Stimulated activated CD4-positive, alpha-beta T cell treated with anti-CD3 and anti-CD28 coated beads, Interleukin-12 subunit alpha, Interleukin-12 subunit beta, amount 100 ng/mL, for 4 hours (primary cell): ENCODE results near the gene ZNRF3.
"Not testable (repeated sequence)": the region's sequence is repeated elsewhere in the genome, so short reads cannot be mapped to it uniquely, and the experiment has no call there.

Source experiments
- DNase-seq: peaks from one replicate; pipeline ENCODE4 v3.0.0-alpha.2; 2020

Gene ZNRF3

GRCh38 chr22:28935713-28936112 lies 52.3 kb downstream of the ZNRF3 start:
- no peak for DNase-seq

- DNase-seq: no peak
Observed at GRCh38 chr22:28936200-28936599, 52.8 kb downstream of the ZNRF3 start.

GRCh38 chr22:28937206-28938025 lies 54.0 kb downstream of the ZNRF3 start:
- DNase-seq: no peak

GRCh38 chr22:28938286-28938833 lies 55.0 kb downstream of the ZNRF3 start:
- DNase-seq: no peak

GRCh38 chr22:28939394-28939793 lies 56.0 kb downstream of the ZNRF3 start:
- no peak for DNase-seq

GRCh38 chr22:28939932-28940331 lies 56.6 kb downstream of the ZNRF3 start:
- DNase-seq: no peak

- no peak for DNase-seq
Observed at GRCh38 chr22:28940441-28940840, 57.1 kb downstream of the ZNRF3 start.

- no peak for DNase-seq
Observed at GRCh38 chr22:28942333-28942732, 59.0 kb downstream of the ZNRF3 start.

GRCh38 chr22:28942801-28943500 lies 59.6 kb downstream of the ZNRF3 start:
- no peak for DNase-seq

GRCh38 chr22:28943501-28943879 lies 60.1 kb downstream of the ZNRF3 start:
- DNase-seq: no peak

- no peak for DNase-seq
Observed at GRCh38 chr22:28947125-28947524, 63.8 kb downstream of the ZNRF3 start.

GRCh38 chr22:28948424-28948823 lies 65.1 kb downstream of the ZNRF3 start:
- no peak for DNase-seq

- DNase-seq: not testable (repeated sequence)
Observed at GRCh38 chr22:28948860-28949551, 65.6 kb downstream of the ZNRF3 start.

GRCh38 chr22:28949788-28950187 lies 66.4 kb downstream of the ZNRF3 start:
- no peak for DNase-seq

- DNase-seq: no peak
Observed at GRCh38 chr22:28950617-28951411, 67.4 kb downstream of the ZNRF3 start.

GRCh38 chr22:28951530-28951929 lies 68.2 kb downstream of the ZNRF3 start:
- no peak for DNase-seq

GRCh38 chr22:28951969-28952521 lies 68.7 kb downstream of the ZNRF3 start:
- DNase-seq: no peak

- no peak for DNase-seq
Observed at GRCh38 chr22:28952857-28953256, 69.5 kb downstream of the ZNRF3 start.

- DNase-seq: no peak
Observed at GRCh38 chr22:28953403-28953802, 70.0 kb downstream of the ZNRF3 start.

GRCh38 chr22:28953976-28954880 lies 70.9 kb downstream of the ZNRF3 start:
- DNase-seq: no peak

GRCh38 chr22:28955817-28956216 lies 72.4 kb downstream of the ZNRF3 start:
- peak; percentile 45 for DNase-seq
